K562 (cell line): ENCODE results near the gene ANKH. TPM values are rescaled to one million over a fixed set of nuclear protein-coding genes. Genes with fewer than 3 reads are reported as not detected.

Experiments
- ATAC-seq: fragments of 200-7000 bp; cut with Tn5 transposase; 3 replicates; pipeline ENCODE4 v1.9.1; 2020; ENCODE audit warnings: moderate library complexity
- BruUV-seq: library from RNA; stranded (reverse); fragments of 400-500 nt; replicated peaks from 2 replicates; lab custom pipeline; 2021; lab: Mats Ljungman, UMichigan
- CTCF ChIA-PET: fragments of 300-600 bp; formaldehyde crosslinking; extraction: SDS; loops from one replicate; lab custom pipeline; 2021; ENCODE audit warnings: low intra/inter-chr PET ratio; lab: Yijun Ruan, JAX
- POLR2A ChIA-PET: fragments of 300-600, 350-650 bp; sonication (Branson Sonifier 250); formaldehyde crosslinking; extraction: SDS; loops from one replicate; lab custom pipeline; 2021; ENCODE audit warnings: antibody characterized with exemption, inconsistent platforms; lab: Yijun Ruan, JAX
- DNase-seq, 4 experiments: peaks; one replicate each; pipeline versions ENCODE4 v3.0.0 to v3.0.0-alpha.2; 2011 to 2018; ENCODE audit warnings: low spot score in 3 of 4, mixed read lengths in 3 of 4; ENCODE audit errors: extremely low read depth in 1 of 4
- FAIRE-seq: peaks from 2 replicates; lab custom pipeline; 2011; peaks lifted over from hg19 to GRCh38; lab: Jason Lieb, UNC
- H2AFZ ChIP-seq: 2 replicates; pipeline ENCODE4 v1.6.0; 2011; ENCODE audit warnings: low read depth, low read length, control low read depth, inconsistent platforms
- H3K27ac ChIP-seq: fragments of 200-600 bp; 3 replicates; pipeline ENCODE4 v1.8.0; 2011; ENCODE audit warnings: low read depth, mild to moderate bottlenecking, control low read depth, inconsistent platforms, low read length, moderate library complexity, mixed read lengths; ENCODE audit errors: extremely low read depth
- H3K27me3 ChIP-seq, 2 experiments: fragments of 300-600 bp in 1 of 2; 2 replicates in 1 of 2; 3 replicates in 1 of 2; pipeline versions ENCODE4 v1.6.0 to v1.8.0; 2011; ENCODE audit warnings: inconsistent platforms in 2 of 2, low read length in 2 of 2, mild to moderate bottlenecking in 1 of 2, mixed read lengths in 1 of 2, moderate library complexity in 1 of 2; ENCODE audit not compliant: control insufficient read depth in 2 of 2, insufficient read depth in 2 of 2
- H3K36me3 ChIP-seq: fragments of 300-600 bp; 3 replicates; pipeline ENCODE4 v1.8.0; 2011; ENCODE audit warnings: mild to moderate bottlenecking, low read length, inconsistent platforms; ENCODE audit not compliant: control insufficient read depth, insufficient read depth
- H3K4me1 ChIP-seq, 2 experiments: fragments of 200-600 bp in 1 of 2; replicated peaks in 1 of 2; 2 replicates in 1 of 2; 3 replicates in 1 of 2; pipeline versions ENCODE4 v1.5.1 to v1.8.0; 2011; ENCODE audit warnings: inconsistent platforms in 2 of 2, low read length in 2 of 2, mild to moderate bottlenecking in 1 of 2, mixed read lengths in 1 of 2, moderate library complexity in 1 of 2; ENCODE audit not compliant: control insufficient read depth in 2 of 2, insufficient read depth in 2 of 2
- H3K4me2 ChIP-seq: 2 replicates; pipeline ENCODE4 v1.6.1; 2011; ENCODE audit warnings: low read length, control low read depth, inconsistent platforms, mixed read lengths; ENCODE audit not compliant: insufficient read depth
- H3K4me3 ChIP-seq: fragments of 200-600 bp; sonication (generic), shearing (Covaris generic); 2 replicates; pipeline ENCODE4 v1.5.1; 2016; ENCODE audit warnings: control low read depth, inconsistent platforms
- H3K79me2 ChIP-seq: fragments of 200-600 bp; 3 replicates; pipeline ENCODE4 v1.8.0; 2011; ENCODE audit warnings: low read length, inconsistent platforms; ENCODE audit not compliant: control insufficient read depth, insufficient read depth
- H3K9ac ChIP-seq, 2 experiments: 2 replicates each; pipeline versions ENCODE4 v1.6.0 to v1.6.1; 2011; ENCODE audit warnings: low read depth in 2 of 2, low read length in 2 of 2, control low read depth in 1 of 2, inconsistent platforms in 1 of 2, mild to moderate bottlenecking in 1 of 2, mixed read lengths in 1 of 2; ENCODE audit not compliant: insufficient read depth in 1 of 2
- H3K9me1 ChIP-seq: one replicate; pipeline ENCODE4 v1.6.0; 2011; ENCODE audit warnings: inconsistent platforms, mild to moderate bottlenecking, low read length, moderate library complexity; ENCODE audit not compliant: control insufficient read depth, insufficient read depth
- H3K9me3 ChIP-seq: replicated peaks from 2 replicates; pipeline ENCODE4 v1.5.1; 2011; ENCODE audit warnings: low read depth, low read length, inconsistent platforms; ENCODE audit not compliant: control insufficient read depth, insufficient read depth
- H4K20me1 ChIP-seq: replicated peaks from 2 replicates; pipeline ENCODE4 v1.6.1; 2011; ENCODE audit warnings: low read length, inconsistent platforms, mixed read lengths; ENCODE audit not compliant: control insufficient read depth, insufficient read depth
- CBX2 ChIP-seq: fragments of 200-600 bp; sonication (generic); IDR thresholded peaks from one replicate; pipeline ENCODE4 v1.6.1; 2012; ENCODE audit warnings: mild to moderate bottlenecking, low read length, inconsistent platforms; ENCODE audit not compliant: insufficient read depth, poor library complexity, severe bottlenecking
- CHCHD3 ChIP-seq: fragments of 250-450 bp; sonication (Bioruptor Pico); IDR thresholded peaks from 2 replicates; pipeline ENCODE4 v2.1.2; 2022; ENCODE audit warnings: mild to moderate bottlenecking
- CTCF ChIP-seq, 3 experiments: IDR thresholded peaks in 2 of 3; conservative IDR thresholded peaks in 1 of 3; 2 replicates each; pipeline ENCODE4 v1.5.1; 2011 to 2012; ENCODE audit warnings: low read length in 3 of 3, mild to moderate bottlenecking in 3 of 3, control low read depth in 2 of 3, improper control_type of control experiment in 1 of 3, inconsistent platforms in 1 of 3, low read depth in 1 of 3, mixed read lengths in 1 of 3, moderate library complexity in 1 of 3; ENCODE audit not compliant: insufficient read depth in 2 of 3
- GABPB1 ChIP-seq: sonication (generic); formaldehyde crosslinking; IDR thresholded peaks from 2 replicates; pipeline ENCODE4 v1.8.0; 2022; ENCODE audit warnings: mild to moderate bottlenecking, missing genetic modification reagents
- MXD1 ChIP-seq: fragments of 250-450 bp; sonication (Bioruptor Pico); IDR thresholded peaks from 2 replicates; pipeline ENCODE4 v1.8.0; 2021; ENCODE audit warnings: borderline replicate concordance, mild to moderate bottlenecking, moderate library complexity; ENCODE audit not compliant: poor library complexity, severe bottlenecking
- NR2F6 ChIP-seq: fragments of 450-650 bp; formaldehyde crosslinking; IDR thresholded peaks from 2 replicates; pipeline ENCODE4 v1.4.0; 2020; ENCODE audit warnings: mild to moderate bottlenecking
- RAD51 ChIP-seq: fragments of 450-650 bp; IDR thresholded peaks from 2 replicates; pipeline ENCODE4 v1.7.1; 2016; ENCODE audit warnings: low read depth, mild to moderate bottlenecking, borderline replicate concordance
- SMAD3 ChIP-seq: fragments of 450-650 bp; formaldehyde crosslinking; conservative IDR thresholded peaks from 2 replicates; pipeline ENCODE4 v1.4.0; 2020; ENCODE audit warnings: mild to moderate bottlenecking
- SMARCB1 ChIP-seq: IDR thresholded peaks from 2 replicates; pipeline ENCODE4 v1.6.1; 2011; ENCODE audit warnings: improper control_type of control experiment, low read depth; ENCODE audit not compliant: insufficient read length
- SMARCC2 ChIP-seq: fragments of 450-650 bp; IDR thresholded peaks from 2 replicates; pipeline ENCODE4 v1.6.1; 2017; ENCODE audit warnings: antibody characterized with exemption, moderate library complexity, mild to moderate bottlenecking, low read depth
- TCF7L2 ChIP-seq: fragments of 150-350 bp; IDR thresholded peaks from 2 replicates; pipeline ENCODE4 v1.6.1; 2016; ENCODE audit warnings: low read depth, mild to moderate bottlenecking, low read length, moderate library complexity
- ZC3H4 ChIP-seq: sonication (generic); formaldehyde crosslinking; IDR thresholded peaks from 2 replicates; pipeline ENCODE4 v1.9.0; 2021; ENCODE audit warnings: missing genetic modification reagents, borderline replicate concordance
- ZC3H8 ChIP-seq: fragments of 450-650 bp; IDR thresholded peaks from 2 replicates; pipeline ENCODE4 v1.6.1; 2017
- ZFP91 ChIP-seq: sonication (generic); formaldehyde crosslinking; IDR thresholded peaks from 2 replicates; pipeline ENCODE4 v1.8.0; 2022; ENCODE audit warnings: mild to moderate bottlenecking, missing genetic modification reagents
- ZNF175 ChIP-seq: fragments of 200-800 bp; sonication (Bioruptor generic); IDR thresholded peaks from 2 replicates; pipeline ENCODE4 v1.6.1; 2016; ENCODE audit warnings: low read depth, mild to moderate bottlenecking, missing genetic modification characterization, missing compliant biosample characterization
- ZNF232 ChIP-seq: sonication (generic); formaldehyde crosslinking; IDR thresholded peaks from 2 replicates; pipeline ENCODE4 v1.8.0; 2022; ENCODE audit warnings: mild to moderate bottlenecking, missing genetic modification reagents
- WGBS: fragments of 100-300 bp; shearing (Covaris generic); methylation state at CpG from one replicate; pipeline ENCODE4 v1.1.6; 2016; ENCODE audit warnings: low coverage, mixed read lengths; ENCODE audit not compliant: insufficient coverage; ENCODE audit errors: missing lambda C conversion rate; 5-methylcytosine and 5-hydroxymethylcytosine counted together
- in situ Hi-C: fragments of 300-500 bp; cut with MboI; formaldehyde crosslinking; loops from 4 replicates; pipeline ENCODE4 v1.15.0; 2018; ENCODE audit warnings: inconsistent platforms, mixed read lengths
- intact Hi-C: fragments of 100-400 bp; cut with micrococcal nuclease; formaldehyde crosslinking; loops from 2 replicates; pipeline ENCODE4 v1.14.2; 2022
- polyA plus RNA-seq, 8 experiments: library from polyadenylated mRNA; depleted of rRNA in 4 of 8; stranded (reverse) in 5 of 8; unstranded in 3 of 8; fragments of >200 nt; fragmentation: Nextera tagmentation in 2 of 8; fragmentation: Illumina TruSeq in 1 of 8; extraction: Ambion mirVana in 2 of 8; extraction: Trizol in 1 of 8; gene quantifications; 2 replicates each; pipeline versions ENCODE4 v1.2.1 to v1.2.3, GENCODE V29; 2011 to 2014; ENCODE audit warnings: inconsistent platforms in 1 of 8, missing spikeins in 1 of 8
- total RNA-seq, 7 experiments: library from RNA; depleted of rRNA in 6 of 7; stranded (reverse); fragments of >200 nt in 6 of 7; fragmentation: Illumina TruSeq in 2 of 7; extraction: Trizol in 2 of 7; gene quantifications; 2 replicates each; pipeline versions ENCODE4 v1.2.1 to v1.2.3, GENCODE V29; 2011 to 2021; ENCODE audit warnings: low replicate concordance in 1 of 7
- TF ChIP-seq, protein P1 (sequence below): fragments of 250-450 bp; sonication (Bioruptor Pico); IDR thresholded peaks from 2 replicates; pipeline ENCODE4 v1.5.1; 2021; ENCODE audit warnings: mild to moderate bottlenecking

Gene ANKH
- total and polyA plus RNA-seq, 9 of the 15 experiments (the other 6 are each of a cell fraction or from before 2014, with no cell fraction given), result 0.79 to 12.2 (median 4.5) TPM

GRCh38 chr5:14715481-14715880 is 156.1 kb downstream of the ANKH start (continued):
- no peak for TF ChIP-seq CTCF (IDR thresholded peaks at IDR 0.05 in 2 of 3, conservative IDR thresholded peaks at IDR 0.05 in 1 of 3; ENCODE audit: insufficient read depth in 2 of 3, low read depth in 1 of 3, low read length in 3 of 3)

DNA sequence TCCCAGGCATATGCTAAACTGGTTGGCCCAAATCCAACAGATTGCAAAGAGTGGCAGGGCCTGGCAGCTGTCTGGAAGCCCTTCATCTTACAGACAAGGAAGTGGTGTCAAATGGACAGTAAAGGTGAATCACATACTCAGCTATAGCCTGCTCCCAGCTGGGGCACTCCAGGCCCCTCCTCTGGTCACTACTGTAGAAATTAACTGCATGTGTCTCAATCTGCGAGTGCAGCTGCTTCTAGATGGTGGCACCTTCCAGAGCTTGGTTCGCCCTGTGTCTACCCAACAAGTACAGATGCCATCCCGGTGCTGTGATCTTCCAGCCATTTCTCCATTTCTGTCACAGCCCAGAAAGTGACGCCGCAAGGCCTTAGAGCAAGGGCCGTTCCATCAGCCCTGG is 156.9 kb downstream of the ANKH start:
- H3K4me3 ChIP-seq, result no peak overlapping the region
- no peaks in the 10 kb centered on the region for H3K9me1 ChIP-seq
- no peaks in the 10 kb centered on the region for H4K20me1 ChIP-seq
- no peaks in the 10 kb centered on the region for H3K79me2 ChIP-seq
- H3K27me3 ChIP-seq, result no peaks in the 10 kb centered on the region
- no peak overlapping the region for H3K4me2 ChIP-seq
- FAIRE-seq, result no peak
- H3K36me3 ChIP-seq, result peaks cover 44% of the 10 kb centered on the region; the same call in 2 of the 3 replicates
- no peak for DNase-seq
- no peak overlapping the region for H2AFZ ChIP-seq
- intact Hi-C loops, result no loop called here
- POLR2A ChIA-PET, result interaction anchor here (2.1 to 2.3 kb wide), 2 partner anchors 10 to 11 kb away, joined by 8 read pairs; no protein-coding TSS in a partner anchor
- no peak for ATAC-seq
- H3K9ac ChIP-seq, result no peak overlapping the region
- 0 out of 5 replicates have a peak, but pooled peaks cover 0 to 3% of the 10 kb centered on the region in 2 experiments for H3K4me1 ChIP-seq
- no peak overlapping the region for H3K27ac ChIP-seq
- WGBS, result 90% methylated on average over 6 of the region's 6 CpGs
- H3K9me3 ChIP-seq, result no peaks in the 10 kb centered on the region
- CTCF ChIA-PET, result no interaction called here
- BruUV-seq, result no TSS peak
- in situ Hi-C loops, result no loop called here
- no peak for TF ChIP-seq ZFP91 (CRISPR knock-in tag)
- TF ChIP-seq GABPB1 (CRISPR knock-in tag), result no peak
- no peak for TF ChIP-seq NR2F6 (CRISPR knock-in tag)
- no peak for TF ChIP-seq MXD1
- TF ChIP-seq SMAD3 (CRISPR knock-in tag), result no peak
- TF ChIP-seq SMARCC2, result no peak
- TF ChIP-seq CBX2, result no peak
- TF ChIP-seq SMARCB1, result no peak
- no peak for TF ChIP-seq ZNF232
- TF ChIP-seq ZNF175 (CRISPR knock-in tag), result no peak
- no peak for TF ChIP-seq CHCHD3
- no peak for TF ChIP-seq ZC3H8
- no peak for TF ChIP-seq TCF7L2
- no peak for TF ChIP-seq ZC3H4 (CRISPR knock-in tag)
- TF ChIP-seq, protein P1, sequence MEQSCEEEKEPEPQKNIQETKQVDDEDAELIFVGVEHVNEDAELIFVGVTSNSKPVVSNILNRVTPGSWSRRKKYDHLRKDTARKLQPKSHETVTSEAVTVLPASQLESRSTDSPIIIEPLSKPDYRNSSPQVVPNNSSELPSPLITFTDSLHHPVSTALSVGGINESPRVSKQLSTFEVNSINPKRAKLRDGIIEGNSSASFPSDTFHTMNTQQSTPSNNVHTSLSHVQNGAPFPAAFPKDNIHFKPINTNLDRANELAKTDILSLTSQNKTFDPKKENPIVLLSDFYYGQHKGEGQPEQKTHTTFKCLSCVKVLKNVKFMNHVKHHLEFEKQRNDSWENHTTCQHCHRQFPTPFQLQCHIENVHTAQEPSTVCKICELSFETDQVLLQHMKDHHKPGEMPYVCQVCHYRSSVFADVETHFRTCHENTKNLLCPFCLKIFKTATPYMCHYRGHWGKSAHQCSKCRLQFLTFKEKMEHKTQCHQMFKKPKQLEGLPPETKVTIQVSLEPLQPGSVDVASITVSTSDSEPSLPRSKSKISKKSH (CRISPR knock-in tag), result no peak
- TF ChIP-seq RAD51, result no peak
